ENCODE measurements around the gene HPSE. TPM values are rescaled to one million over a fixed set of nuclear protein-coding genes. Genes with fewer than 3 reads are reported as not detected.

Gene HPSE
- total and polyA plus RNA-seq, 2 of the 8 experiments (the other 6 are each of a cell fraction or from before 2014, with no cell fraction given) = 1.5 to 5.0 TPM

- FAIRE-seq = no peak
- CTCF ChIA-PET (ENCODE audit: partially characterized antibody) = interaction anchor here (0.7 to 5.1 kb wide), 5 partner anchors 12 to 903 kb away, joined by 3 to 20 read pairs (median 10); partner anchors contain the start of gene COQ2
- TF ChIP-seq GABPA (IDR thresholded peaks at IDR 0.05; ENCODE audit: borderline replicate concordance, insufficient read depth, low read length) (no peak), FOSL1 (IDR thresholded peaks at IDR 0.05; ENCODE audit: insufficient read depth, low read depth, low read length) (no peak), KDM4A (IDR thresholded peaks at IDR 0.05; ENCODE audit: low read depth, low read length, severe bottlenecking) (no peak)
Observed at GRCh38 chr4:83268491-83268890, 66.2 kb downstream of the HPSE start.

More at GRCh38 chr4:83268491-83268890, 66.2 kb downstream of the HPSE start:
- no peak for DNase-seq (ENCODE audit: low read depth in 1 of 2, low spot score in 2 of 2)
- H2BK15ac ChIP-seq (ENCODE audit: low read length) = no peak overlapping the region
- no peak overlapping the region for H2BK120ac ChIP-seq (replicated peaks; ENCODE audit: low read depth, low read length)
- H3K27ac ChIP-seq (ENCODE audit: low read depth, low read length) = no peak overlapping the region
- no peak overlapping the region for H2AK5ac ChIP-seq (ENCODE audit: low read depth, low read length)
- no peaks in the 10 kb centered on the region for H3K79me2 ChIP-seq (ENCODE audit: control insufficient read depth in 1 of 2, insufficient read depth in 2 of 2, low read length in 2 of 2)
- H2BK12ac ChIP-seq (ENCODE audit: low read depth, low read length) = no peak overlapping the region
- no peak overlapping the region for H4K91ac ChIP-seq (replicated peaks; ENCODE audit: insufficient read length, low read length)
- H3K79me1 ChIP-seq (ENCODE audit: low read depth, low read length) = no peaks in the 10 kb centered on the region
- POLR2A ChIA-PET (ENCODE audit: partially characterized antibody) = no interaction called here
- H4K5ac ChIP-seq (ENCODE audit: insufficient read length, low read depth, low read length) = no peak overlapping the region
- no peaks in the 10 kb centered on the region for H3K4me1 ChIP-seq (replicated peaks in 1 of 4; ENCODE audit: control insufficient read depth in 3 of 4, insufficient read depth in 4 of 4, low read length in 3 of 4)
- H3K36me3 ChIP-seq (ENCODE audit: control insufficient read depth in 2 of 4, insufficient read depth in 4 of 4, low read length in 3 of 4) = peaks cover 0 to 16% (median under 1%) of the 10 kb centered on the region in 4 experiments; a peak in 4 of 8 replicates
- H3K14ac ChIP-seq (ENCODE audit: insufficient read length) = no peak overlapping the region
- no peaks in the 10 kb centered on the region for H3K9me3 ChIP-seq (ENCODE audit: insufficient read depth in 2 of 2, low read depth in 1 of 2, low read length in 1 of 2)
- H2AFZ ChIP-seq (ENCODE audit: low read length) = no peak overlapping the region
- no peaks in the 10 kb centered on the region for H3K23me2 ChIP-seq (ENCODE audit: low read depth, low read length)
- H3K23ac ChIP-seq (ENCODE audit: insufficient read length) = no peak overlapping the region
- no peaks in the 10 kb centered on the region for H3K27me3 ChIP-seq (replicated peaks in 1 of 4; ENCODE audit: control insufficient read depth in 3 of 4, extremely low read depth in 1 of 4, insufficient read depth in 3 of 4, low read length in 3 of 4)
- no peak overlapping the region for H2BK5ac ChIP-seq (ENCODE audit: low read depth, low read length)
- no peak overlapping the region for H3K18ac ChIP-seq (ENCODE audit: extremely low read depth, low read length)
- H2BK20ac ChIP-seq (ENCODE audit: low read length) = no peak overlapping the region
- H3K4me2 ChIP-seq (ENCODE audit: insufficient read depth in 1 of 2, low read depth in 2 of 2, low read length in 2 of 2) = no peak overlapping the region
- H3K4me3 ChIP-seq (ENCODE audit: extremely low read depth in 1 of 4, insufficient read depth in 2 of 4, low read depth in 3 of 4, low read length in 4 of 4) = no peak overlapping the region
- no peak overlapping the region for H3K56ac ChIP-seq (replicated peaks; ENCODE audit: insufficient read length, low read depth, low read length)
- no peak overlapping the region for H3K9ac ChIP-seq (replicated peaks in 1 of 4; ENCODE audit: extremely low read depth in 1 of 4, low read depth in 3 of 4, low read length in 3 of 4)
- H4K8ac ChIP-seq (ENCODE audit: extremely low read depth, insufficient read depth, low read length) = no peak overlapping the region
- no peak overlapping the region for H3K4ac ChIP-seq (replicated peaks; ENCODE audit: insufficient read length, low read depth, low read length)
- WGBS, 2 experiments (ENCODE audit: extremely low coverage in 1 of 2, insufficient coverage in 1 of 2, insufficient read length in 1 of 2, insufficient replicate concordance in 2 of 2, low coverage in 1 of 2, low lambda C conversion rate in 2 of 2, missing lambda C conversion rate in 1 of 2) = 61% methylated on average over 2 of the region's 2 CpGs; no CpG with 5 or more reads in 1 of the 2 experiments
- no peaks in the 10 kb centered on the region for H4K20me1 ChIP-seq (replicated peaks in 1 of 2; ENCODE audit: control insufficient read depth in 1 of 2, insufficient read depth in 2 of 2, low read length in 2 of 2)
